Measurements from ENCODE around the gene BBOX1.
"Not testable (repeated sequence)": the region's sequence is repeated elsewhere in the genome, so short reads cannot be mapped to it uniquely, and the experiment has no call there.

BBOX1 gene

DNA sequence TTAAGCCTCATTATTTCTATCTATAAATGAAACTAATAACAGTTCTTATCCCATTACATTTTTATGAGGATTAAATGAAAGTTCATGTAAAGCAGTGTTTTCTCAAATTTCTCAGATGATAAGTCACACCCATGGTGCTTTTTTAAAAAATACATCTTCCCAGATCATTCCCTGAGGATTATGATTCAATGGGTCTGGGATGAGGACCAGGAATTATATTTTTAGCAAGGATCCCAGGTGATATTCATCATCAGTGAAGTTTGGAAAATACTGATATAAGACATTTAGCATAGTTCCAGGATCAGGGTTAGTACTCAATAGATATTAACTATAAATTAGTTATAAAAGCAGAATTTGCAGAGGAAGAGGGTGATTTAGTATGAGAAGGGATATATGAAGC lies 89.1 kb downstream of the BBOX1 start:
- no peak for ATAC-seq
- TF ChIP-seq RARB (CRISPR knock-in tag; IDR thresholded peaks at IDR 0.05) (no peak), ESRRG (CRISPR knock-in tag; IDR thresholded peaks at IDR 0.05) (no peak), ARNTL (CRISPR knock-in tag; IDR thresholded peaks at IDR 0.05; ENCODE audit: borderline replicate concordance, low read depth) (no peak), SNAI2 (CRISPR knock-in tag; IDR thresholded peaks at IDR 0.05) (no peak), PPARA (CRISPR knock-in tag; IDR thresholded peaks at IDR 0.05; ENCODE audit: borderline replicate concordance) (no peak), TCF4 (CRISPR knock-in tag; IDR thresholded peaks at IDR 0.05; ENCODE audit: borderline replicate concordance) (no peak), GLIS3 (CRISPR knock-in tag; IDR thresholded peaks at IDR 0.05) (no peak), OSR1 (CRISPR knock-in tag; IDR thresholded peaks at IDR 0.05) (no peak), ZFP3 (CRISPR knock-in tag; IDR thresholded peaks at IDR 0.05) (no peak), BACH2 (CRISPR knock-in tag; IDR thresholded peaks at IDR 0.05; ENCODE audit: borderline replicate concordance) (no peak), CSRNP3 (CRISPR knock-in tag; IDR thresholded peaks at IDR 0.05) (no peak), ISL1 (CRISPR knock-in tag; IDR thresholded peaks at IDR 0.05) (no peak), ZNF70 (CRISPR knock-in tag; IDR thresholded peaks at IDR 0.05) (no peak), ZNF8 (CRISPR knock-in tag; IDR thresholded peaks at IDR 0.05) (no peak), CSDC2 (CRISPR knock-in tag; IDR thresholded peaks at IDR 0.05) (no peak), ZC3H10 (CRISPR knock-in tag; IDR thresholded peaks at IDR 0.05) (no peak)
- TF ChIP-seq, protein P1, sequence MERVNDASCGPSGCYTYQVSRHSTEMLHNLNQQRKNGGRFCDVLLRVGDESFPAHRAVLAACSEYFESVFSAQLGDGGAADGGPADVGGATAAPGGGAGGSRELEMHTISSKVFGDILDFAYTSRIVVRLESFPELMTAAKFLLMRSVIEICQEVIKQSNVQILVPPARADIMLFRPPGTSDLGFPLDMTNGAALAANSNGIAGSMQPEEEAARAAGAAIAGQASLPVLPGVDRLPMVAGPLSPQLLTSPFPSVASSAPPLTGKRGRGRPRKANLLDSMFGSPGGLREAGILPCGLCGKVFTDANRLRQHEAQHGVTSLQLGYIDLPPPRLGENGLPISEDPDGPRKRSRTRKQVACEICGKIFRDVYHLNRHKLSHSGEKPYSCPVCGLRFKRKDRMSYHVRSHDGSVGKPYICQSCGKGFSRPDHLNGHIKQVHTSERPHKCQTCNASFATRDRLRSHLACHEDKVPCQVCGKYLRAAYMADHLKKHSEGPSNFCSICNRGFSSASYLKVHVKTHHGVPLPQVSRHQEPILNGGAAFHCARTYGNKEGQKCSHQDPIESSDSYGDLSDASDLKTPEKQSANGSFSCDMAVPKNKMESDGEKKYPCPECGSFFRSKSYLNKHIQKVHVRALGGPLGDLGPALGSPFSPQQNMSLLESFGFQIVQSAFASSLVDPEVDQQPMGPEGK (CRISPR knock-in tag; IDR thresholded peaks at IDR 0.05; ENCODE audit: borderline replicate concordance) = no peak

DNA sequence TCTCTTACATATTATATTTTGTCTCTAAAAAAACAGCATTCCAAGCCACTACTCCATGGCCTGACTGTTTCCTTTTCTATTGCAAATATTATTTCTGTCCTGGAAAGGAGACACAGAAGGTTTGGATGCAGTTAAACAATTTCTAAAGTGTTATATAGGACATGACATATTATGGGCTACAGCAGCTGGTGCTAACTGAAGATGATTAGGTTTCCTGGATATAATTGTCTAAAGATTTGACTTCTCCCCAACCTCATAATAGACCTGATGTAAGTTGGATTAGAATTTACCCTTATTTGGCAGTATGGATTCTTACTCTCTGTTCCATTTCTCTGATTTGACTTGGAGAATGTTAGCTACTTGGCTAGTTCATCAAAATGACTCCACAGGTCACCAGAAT lies 90.2 kb downstream of the BBOX1 start:
- ATAC-seq = no peak
- no peak for TF ChIP-seq TCF4 (CRISPR knock-in tag; IDR thresholded peaks at IDR 0.05; ENCODE audit: borderline replicate concordance)
- no peak for TF ChIP-seq SNAI2 (CRISPR knock-in tag; IDR thresholded peaks at IDR 0.05)
- TF ChIP-seq ZC3H10 (CRISPR knock-in tag; IDR thresholded peaks at IDR 0.05) = no peak
- TF ChIP-seq ARNTL (CRISPR knock-in tag; IDR thresholded peaks at IDR 0.05; ENCODE audit: borderline replicate concordance, low read depth) = no peak
- no peak for TF ChIP-seq GLIS3 (CRISPR knock-in tag; IDR thresholded peaks at IDR 0.05)
- no peak for TF ChIP-seq TSHZ2 (CRISPR knock-in tag; IDR thresholded peaks at IDR 0.05)
- TF ChIP-seq ZNF8 (CRISPR knock-in tag; IDR thresholded peaks at IDR 0.05) = no peak
- TF ChIP-seq, protein P1 (CRISPR knock-in tag; IDR thresholded peaks at IDR 0.05; ENCODE audit: borderline replicate concordance) = no peak
- no peak for TF ChIP-seq PPARA (CRISPR knock-in tag; IDR thresholded peaks at IDR 0.05; ENCODE audit: borderline replicate concordance)
- TF ChIP-seq CSRNP3 (CRISPR knock-in tag; IDR thresholded peaks at IDR 0.05) = no peak
- TF ChIP-seq ISL1 (CRISPR knock-in tag; IDR thresholded peaks at IDR 0.05) = no peak
- no peak for TF ChIP-seq ESRRG (CRISPR knock-in tag; IDR thresholded peaks at IDR 0.05)

DNA sequence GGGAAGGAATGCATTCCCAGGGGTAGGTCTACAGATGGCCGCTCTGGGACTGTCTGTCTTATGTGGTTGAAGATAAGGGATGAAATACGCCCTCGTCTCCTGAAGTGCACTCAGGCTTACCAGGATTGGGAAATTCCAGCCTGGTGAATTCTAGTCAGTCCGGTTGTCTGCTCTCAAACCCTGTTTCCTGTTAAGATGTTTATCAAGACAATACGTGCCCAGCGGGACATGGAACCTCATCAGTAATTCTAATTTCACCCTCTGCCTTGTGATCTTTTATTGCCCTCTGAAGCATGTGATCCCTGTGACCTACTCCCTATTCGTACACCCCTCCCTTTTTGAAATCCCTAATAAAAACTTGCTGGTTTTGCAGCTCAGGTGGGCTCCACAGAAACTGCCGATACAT lies 95.3 kb downstream of the BBOX1 start:
- not testable (repeated sequence) for ATAC-seq

DNA sequence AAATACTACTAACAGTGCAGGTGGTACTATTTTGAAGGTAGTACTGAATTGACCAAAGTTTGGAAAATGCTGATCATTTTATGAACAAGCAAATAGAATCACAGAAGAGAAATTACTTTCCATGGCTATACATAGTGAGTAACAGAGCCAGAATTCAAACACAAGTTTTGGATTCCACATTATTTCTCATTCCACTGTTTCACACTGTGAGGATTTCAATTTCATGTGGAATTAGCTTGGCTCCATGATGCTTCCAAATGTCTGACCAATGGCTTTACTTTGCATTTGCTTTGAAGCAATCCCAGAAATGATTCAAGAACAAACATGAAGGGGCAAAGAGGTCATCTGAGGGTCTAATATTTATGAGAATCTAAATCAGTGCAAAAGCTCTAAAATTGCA lies 98.1 kb downstream of the BBOX1 start:
- ATAC-seq = no peak
- TF ChIP-seq ARNTL (CRISPR knock-in tag; IDR thresholded peaks at IDR 0.05; ENCODE audit: borderline replicate concordance, low read depth) = no peak
- TF ChIP-seq OSR1 (CRISPR knock-in tag; IDR thresholded peaks at IDR 0.05) = no peak
- no peak for TF ChIP-seq TSHZ2 (CRISPR knock-in tag; IDR thresholded peaks at IDR 0.05)
- no peak for TF ChIP-seq RARB (CRISPR knock-in tag; IDR thresholded peaks at IDR 0.05)
- TF ChIP-seq ISL1 (CRISPR knock-in tag; IDR thresholded peaks at IDR 0.05) = no peak
- TF ChIP-seq POU6F1 (CRISPR knock-in tag; IDR thresholded peaks at IDR 0.05; ENCODE audit: borderline replicate concordance, low read depth) = no peak
- no peak for TF ChIP-seq ESRRG (CRISPR knock-in tag; IDR thresholded peaks at IDR 0.05)
- no peak for TF ChIP-seq ZNF8 (CRISPR knock-in tag; IDR thresholded peaks at IDR 0.05)
- no peak for TF ChIP-seq GLIS3 (CRISPR knock-in tag; IDR thresholded peaks at IDR 0.05)
- no peak for TF ChIP-seq TOX (CRISPR knock-in tag; IDR thresholded peaks at IDR 0.05; ENCODE audit: borderline replicate concordance)
- no peak for TF ChIP-seq ZNF70 (CRISPR knock-in tag; IDR thresholded peaks at IDR 0.05)
